MM.1S (cell line): ENCODE measurements around the gene HCN4.

Source experiments
- DNase-seq: peaks from one replicate; pipeline ENCODE4 v3.0.0-alpha.2; 2015
- H2AFZ ChIP-seq: fragments of 300-600 bp; sonication (generic); 2 replicates; pipeline ENCODE4 v1.6.0; 2016; ENCODE audit warnings: antibody characterized with exemption, low read length
- H3F3A ChIP-seq: fragments of 300-600 bp; sonication (generic); 2 replicates; pipeline ENCODE4 v1.6.1; 2016; ENCODE audit warnings: mild to moderate bottlenecking, antibody characterized with exemption, low read length, moderate library complexity, mixed read lengths; ENCODE audit not compliant: insufficient read depth
- H3K27ac ChIP-seq: fragments of 300-600 bp; sonication (generic); 2 replicates; pipeline ENCODE4 v1.5.1; 2016; ENCODE audit warnings: mild to moderate bottlenecking, low read length
- H3K27me3 ChIP-seq: fragments of 300-600 bp; sonication (generic); replicated peaks from 2 replicates; pipeline ENCODE4 v1.6.0; 2016; ENCODE audit warnings: low read length; ENCODE audit not compliant: insufficient read depth
- H3K36me3 ChIP-seq: fragments of 300-600 bp; sonication (generic); replicated peaks from 2 replicates; pipeline ENCODE4 v1.6.1; 2016; ENCODE audit warnings: mild to moderate bottlenecking, low read length, mixed read lengths; ENCODE audit not compliant: insufficient read depth
- H3K4me1 ChIP-seq: fragments of 300-600 bp; sonication (generic); 2 replicates; pipeline ENCODE4 v1.6.1; 2016; ENCODE audit warnings: low read length, mixed read lengths
- H3K4me2 ChIP-seq: fragments of 300-600 bp; sonication (generic); 2 replicates; pipeline ENCODE4 v1.6.0; 2016; ENCODE audit warnings: low read depth, low read length
- H3K4me3 ChIP-seq: fragments of 300-600 bp; sonication (generic); 2 replicates; pipeline ENCODE4 v1.5.1; 2016; ENCODE audit warnings: low read length, mixed read lengths
- H3K79me2 ChIP-seq: fragments of 300-600 bp; sonication (generic); 2 replicates; pipeline ENCODE4 v1.6.1; 2016; ENCODE audit warnings: mixed run types, low read length, mixed read lengths
- H3K9ac ChIP-seq: fragments of 300-600 bp; sonication (generic); 2 replicates; pipeline ENCODE4 v1.6.1; 2016; ENCODE audit warnings: low read length, mixed read lengths
- H3K9me2 ChIP-seq: fragments of 300-600 bp; sonication (generic); replicated peaks from 2 replicates; pipeline ENCODE4 v1.6.1; 2016; ENCODE audit warnings: mild to moderate bottlenecking, low read length, mixed read lengths; ENCODE audit not compliant: insufficient read depth
- H3K9me3 ChIP-seq: fragments of 300-600 bp; sonication (generic); replicated peaks from 2 replicates; pipeline ENCODE4 v1.6.1; 2016; ENCODE audit warnings: mild to moderate bottlenecking, low read length, mixed read lengths; ENCODE audit not compliant: insufficient read depth
- H4K20me1 ChIP-seq: fragments of 300-600 bp; sonication (generic); 2 replicates; pipeline ENCODE4 v1.6.1; 2016; ENCODE audit warnings: mild to moderate bottlenecking, low read length, moderate library complexity, mixed read lengths; ENCODE audit not compliant: insufficient read depth
- EZH2 ChIP-seq: fragments of 300-600 bp; sonication (generic); optimal IDR thresholded peaks from 2 replicates; pipeline ENCODE3; 2017; ENCODE audit warnings: low read depth, mild to moderate bottlenecking, antibody characterized with exemption, low read length, mixed read lengths
- EZH2phosphoT487 ChIP-seq: fragments of 300-600 bp; sonication (generic); IDR thresholded peaks from 2 replicates; pipeline ENCODE4 v1.6.1; 2018; ENCODE audit warnings: antibody characterized with exemption, low read length
- TF ChIP-seq, protein P1 (sequence below): fragments of 300-600 bp; sonication (generic); IDR thresholded peaks from 2 replicates; pipeline ENCODE4 v1.5.1; 2016; ENCODE audit warnings: antibody characterized with exemption, low read length, mixed read lengths

Gene HCN4

GRCh38 chr15:73335026-73335425, 33.7 kb downstream of the HCN4 start:
- no peak overlapping the region for H3K4me3 ChIP-seq
- no peak overlapping the region for H3K9ac ChIP-seq
- H3F3A ChIP-seq = no peaks in the 10 kb centered on the region
- no peaks in the 10 kb centered on the region for H3K36me3 ChIP-seq
- H4K20me1 ChIP-seq = no peaks in the 10 kb centered on the region
- H3K79me2 ChIP-seq = no peaks in the 10 kb centered on the region
- TF ChIP-seq EZH2 = no peak
- TF ChIP-seq, protein P1, sequence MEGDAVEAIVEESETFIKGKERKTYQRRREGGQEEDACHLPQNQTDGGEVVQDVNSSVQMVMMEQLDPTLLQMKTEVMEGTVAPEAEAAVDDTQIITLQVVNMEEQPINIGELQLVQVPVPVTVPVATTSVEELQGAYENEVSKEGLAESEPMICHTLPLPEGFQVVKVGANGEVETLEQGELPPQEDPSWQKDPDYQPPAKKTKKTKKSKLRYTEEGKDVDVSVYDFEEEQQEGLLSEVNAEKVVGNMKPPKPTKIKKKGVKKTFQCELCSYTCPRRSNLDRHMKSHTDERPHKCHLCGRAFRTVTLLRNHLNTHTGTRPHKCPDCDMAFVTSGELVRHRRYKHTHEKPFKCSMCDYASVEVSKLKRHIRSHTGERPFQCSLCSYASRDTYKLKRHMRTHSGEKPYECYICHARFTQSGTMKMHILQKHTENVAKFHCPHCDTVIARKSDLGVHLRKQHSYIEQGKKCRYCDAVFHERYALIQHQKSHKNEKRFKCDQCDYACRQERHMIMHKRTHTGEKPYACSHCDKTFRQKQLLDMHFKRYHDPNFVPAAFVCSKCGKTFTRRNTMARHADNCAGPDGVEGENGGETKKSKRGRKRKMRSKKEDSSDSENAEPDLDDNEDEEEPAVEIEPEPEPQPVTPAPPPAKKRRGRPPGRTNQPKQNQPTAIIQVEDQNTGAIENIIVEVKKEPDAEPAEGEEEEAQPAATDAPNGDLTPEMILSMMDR = no peak
- no peak for TF ChIP-seq EZH2phosphoT487
- H3K9me3 ChIP-seq = no peaks in the 10 kb centered on the region
- H2AFZ ChIP-seq = no peak overlapping the region
- H3K4me1 ChIP-seq = no peaks in the 10 kb centered on the region
- H3K4me2 ChIP-seq = no peak overlapping the region
- H3K27me3 ChIP-seq = peaks cover 49% of the 10 kb centered on the region
- H3K9me2 ChIP-seq = no peaks in the 10 kb centered on the region
- no peak overlapping the region for H3K27ac ChIP-seq
- no peak for DNase-seq

DNA sequence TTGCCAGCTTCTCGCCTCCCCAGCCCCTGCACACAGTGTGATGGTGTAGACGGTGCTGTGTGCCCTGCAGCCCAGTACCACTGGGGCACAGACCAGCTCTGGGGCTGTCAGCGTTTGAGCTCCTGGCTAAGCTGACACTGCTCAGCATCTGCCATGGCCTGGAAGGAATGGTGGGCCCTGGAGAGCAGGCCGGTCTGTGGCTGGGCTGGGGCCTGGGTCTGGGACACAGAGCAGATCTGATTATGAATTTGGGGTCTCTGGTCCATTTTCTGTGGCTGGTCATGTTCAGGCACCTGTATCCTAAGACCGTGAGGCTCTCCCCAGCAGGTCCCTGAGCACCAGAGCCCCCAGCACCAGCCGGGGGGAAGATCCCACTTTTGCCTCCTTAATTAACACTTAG, 34.7 kb downstream of the HCN4 start:
- no peak for DNase-seq
- Histone ChIP-seq H3K36me3 (no peaks in the 10 kb centered on the region), H2AFZ (no peak overlapping the region), H3K4me3 (no peak overlapping the region), H3K4me2 (no peak overlapping the region), H3K27me3 (peaks cover 44% of the 10 kb centered on the region), H3K79me2 (no peaks in the 10 kb centered on the region), H4K20me1 (no peaks in the 10 kb centered on the region), H3K27ac (no peak overlapping the region), H3K9me3 (no peaks in the 10 kb centered on the region), H3K4me1 (no peaks in the 10 kb centered on the region), H3K9me2 (no peaks in the 10 kb centered on the region), H3F3A (no peaks in the 10 kb centered on the region), H3K9ac (no peak overlapping the region)
- TF ChIP-seq EZH2 (no peak), EZH2phosphoT487 (no peak)
- TF ChIP-seq, protein P1 = no peak

DNA sequence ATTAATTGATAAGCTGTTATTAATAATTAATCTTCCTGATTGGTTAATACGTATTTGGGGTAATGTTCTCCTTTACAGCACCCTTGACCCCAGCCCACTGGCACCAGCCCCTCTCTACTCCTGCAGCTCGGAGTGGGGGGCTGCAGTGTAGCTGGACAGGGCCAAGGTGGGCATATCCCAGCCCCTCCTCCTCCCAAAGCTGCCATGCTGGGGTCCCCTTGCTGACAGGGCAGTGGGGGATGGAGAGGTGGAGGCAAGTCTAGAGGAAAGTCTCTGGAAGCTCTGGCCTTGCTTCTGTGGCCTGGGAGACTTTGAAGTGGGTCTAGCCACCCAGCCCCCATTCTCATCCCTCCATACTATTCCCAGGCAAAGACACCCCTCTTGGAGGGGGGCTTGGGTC, 35.8 kb downstream of the HCN4 start:
- H3K9me2 ChIP-seq = no peaks in the 10 kb centered on the region
- no peak for DNase-seq
- no peak overlapping the region for H3K27ac ChIP-seq
- H4K20me1 ChIP-seq = no peaks in the 10 kb centered on the region
- H3K4me1 ChIP-seq = no peaks in the 10 kb centered on the region
- no peak overlapping the region for H3K9ac ChIP-seq
- TF ChIP-seq EZH2 = no peak
- TF ChIP-seq EZH2phosphoT487 = no peak
- no peaks in the 10 kb centered on the region for H3F3A ChIP-seq
- no peak overlapping the region for H3K4me2 ChIP-seq
- H2AFZ ChIP-seq = no peak overlapping the region
- no peak overlapping the region for H3K4me3 ChIP-seq
- H3K36me3 ChIP-seq = no peaks in the 10 kb centered on the region
- peaks cover 36% of the 10 kb centered on the region for H3K27me3 ChIP-seq
- no peaks in the 10 kb centered on the region for H3K79me2 ChIP-seq
- no peaks in the 10 kb centered on the region for H3K9me3 ChIP-seq

DNA sequence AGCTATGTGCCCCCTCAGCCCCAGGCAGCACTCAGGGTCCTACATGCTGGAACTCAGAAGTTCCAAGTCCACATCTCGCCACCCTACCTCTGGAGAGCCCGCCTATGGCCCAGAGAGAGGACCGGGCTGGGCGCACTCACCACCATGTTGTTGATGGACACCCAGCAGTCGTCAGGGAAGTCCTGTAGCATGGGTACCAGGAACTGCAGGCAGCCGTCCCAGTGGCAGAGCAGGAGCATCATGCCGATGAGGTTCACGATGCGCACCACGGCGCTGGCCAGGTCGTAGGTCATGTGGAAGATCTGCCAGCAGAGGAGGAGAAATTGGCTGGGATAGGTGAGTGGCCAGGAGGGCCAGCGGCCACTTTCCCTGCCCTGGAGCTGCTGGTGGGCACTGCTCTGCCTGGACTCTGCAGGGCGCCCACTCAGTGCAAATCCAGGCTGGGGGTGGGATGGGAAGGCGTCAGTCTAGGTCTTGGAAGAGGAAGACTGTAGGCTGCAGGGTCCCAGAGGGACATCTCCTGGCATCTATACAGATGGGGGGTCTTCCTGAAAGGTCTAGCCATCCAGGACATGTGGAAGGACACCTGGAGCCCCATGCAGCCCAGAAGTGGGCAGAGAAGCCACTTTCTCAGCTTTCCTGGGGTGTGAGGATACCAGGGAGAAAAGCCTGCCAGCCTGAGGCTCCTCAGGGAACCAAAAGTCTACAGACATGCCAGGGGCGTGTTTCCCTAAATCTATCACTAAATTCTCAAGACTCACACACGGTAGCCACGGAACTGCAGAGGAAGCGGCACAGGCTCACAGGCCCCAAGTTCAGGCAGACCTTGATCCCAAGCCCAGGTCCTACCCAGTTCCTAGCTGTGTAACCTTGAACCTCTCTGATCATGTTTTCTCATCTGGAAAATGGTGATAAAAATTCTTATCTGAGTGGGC, 36.5 kb downstream of the HCN4 start:
- DNase-seq = no peak
- no peak for TF ChIP-seq EZH2phosphoT487
- TF ChIP-seq EZH2 = no peak
- TF ChIP-seq, protein P1 = no peak
- H4K20me1 ChIP-seq = no peaks in the 10 kb centered on the region
- H3K9me3 ChIP-seq = no peaks in the 10 kb centered on the region
- no peaks in the 10 kb centered on the region for H3K79me2 ChIP-seq
- no peak overlapping the region for H2AFZ ChIP-seq
- H3K27ac ChIP-seq = no peak overlapping the region
- peaks cover 28% of the 10 kb centered on the region for H3K27me3 ChIP-seq
- no peak overlapping the region for H3K4me3 ChIP-seq
- H3K4me2 ChIP-seq = no peak overlapping the region
- H3F3A ChIP-seq = no peaks in the 10 kb centered on the region
- no peaks in the 10 kb centered on the region for H3K4me1 ChIP-seq
- no peaks in the 10 kb centered on the region for H3K36me3 ChIP-seq
- no peaks in the 10 kb centered on the region for H3K9me2 ChIP-seq
- no peak overlapping the region for H3K9ac ChIP-seq
